Ishikawa (cell line): ENCODE data around the gene KASH5.

ENCODE experiments used
- CEBPB ChIP-seq: IDR thresholded peaks from 2 replicates; pipeline ENCODE4 v1.6.1; 2012
- EGR1 ChIP-seq: IDR thresholded peaks from 2 replicates; pipeline ENCODE4 v1.6.1; 2012
- RAD21 ChIP-seq: IDR thresholded peaks from 2 replicates; pipeline ENCODE4 v1.6.1; 2012; ENCODE audit warnings: low read depth
- TF ChIP-seq, protein P1 (sequence below): IDR thresholded peaks from 2 replicates; pipeline ENCODE4 v1.6.1; 2012; ENCODE audit warnings: low read depth, mild to moderate bottlenecking

DNA sequence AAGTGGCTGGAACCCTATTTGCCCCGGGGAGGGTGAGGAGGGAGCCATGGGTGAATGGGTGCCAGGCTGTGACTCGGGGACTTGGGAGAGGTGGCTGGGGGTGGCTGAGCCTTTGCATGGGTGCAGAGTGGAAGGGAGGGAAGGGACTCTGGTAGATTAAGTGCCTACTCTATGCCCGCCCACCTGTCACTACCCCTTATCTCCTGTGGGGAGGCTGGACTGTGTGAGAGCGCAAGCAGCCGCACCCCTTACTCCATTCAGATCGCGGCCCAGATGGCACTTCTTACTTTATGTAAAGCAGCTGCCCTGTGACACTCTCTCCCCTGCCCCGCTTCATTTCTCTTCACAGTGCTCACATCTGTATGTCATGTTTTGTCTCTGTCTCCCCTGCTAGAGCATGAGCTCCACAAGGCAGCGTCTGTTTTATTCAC, 2.9 kb downstream of the KASH5 start:
- TF ChIP-seq CEBPB (no peak), EGR1 (no peak), RAD21 (no peak)
- TF ChIP-seq, protein P1, sequence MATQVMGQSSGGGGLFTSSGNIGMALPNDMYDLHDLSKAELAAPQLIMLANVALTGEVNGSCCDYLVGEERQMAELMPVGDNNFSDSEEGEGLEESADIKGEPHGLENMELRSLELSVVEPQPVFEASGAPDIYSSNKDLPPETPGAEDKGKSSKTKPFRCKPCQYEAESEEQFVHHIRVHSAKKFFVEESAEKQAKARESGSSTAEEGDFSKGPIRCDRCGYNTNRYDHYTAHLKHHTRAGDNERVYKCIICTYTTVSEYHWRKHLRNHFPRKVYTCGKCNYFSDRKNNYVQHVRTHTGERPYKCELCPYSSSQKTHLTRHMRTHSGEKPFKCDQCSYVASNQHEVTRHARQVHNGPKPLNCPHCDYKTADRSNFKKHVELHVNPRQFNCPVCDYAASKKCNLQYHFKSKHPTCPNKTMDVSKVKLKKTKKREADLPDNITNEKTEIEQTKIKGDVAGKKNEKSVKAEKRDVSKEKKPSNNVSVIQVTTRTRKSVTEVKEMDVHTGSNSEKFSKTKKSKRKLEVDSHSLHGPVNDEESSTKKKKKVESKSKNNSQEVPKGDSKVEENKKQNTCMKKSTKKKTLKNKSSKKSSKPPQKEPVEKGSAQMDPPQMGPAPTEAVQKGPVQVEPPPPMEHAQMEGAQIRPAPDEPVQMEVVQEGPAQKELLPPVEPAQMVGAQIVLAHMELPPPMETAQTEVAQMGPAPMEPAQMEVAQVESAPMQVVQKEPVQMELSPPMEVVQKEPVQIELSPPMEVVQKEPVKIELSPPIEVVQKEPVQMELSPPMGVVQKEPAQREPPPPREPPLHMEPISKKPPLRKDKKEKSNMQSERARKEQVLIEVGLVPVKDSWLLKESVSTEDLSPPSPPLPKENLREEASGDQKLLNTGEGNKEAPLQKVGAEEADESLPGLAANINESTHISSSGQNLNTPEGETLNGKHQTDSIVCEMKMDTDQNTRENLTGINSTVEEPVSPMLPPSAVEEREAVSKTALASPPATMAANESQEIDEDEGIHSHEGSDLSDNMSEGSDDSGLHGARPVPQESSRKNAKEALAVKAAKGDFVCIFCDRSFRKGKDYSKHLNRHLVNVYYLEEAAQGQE, result no peak
